IPS-NIHi7 (cell line): Measurements from ENCODE around the gene MTHFD1L.
A peak's percentile ranks its signal among the peaks of the same experiment; 100 is the strongest.
"Not testable (repeated sequence)": the region's sequence is repeated elsewhere in the genome, so short reads cannot be mapped to it uniquely, and the experiment has no call there.

Experiments used
- DNase-seq: peaks from one replicate; pipeline ENCODE4 v3.0.0; 2012; ENCODE audit warnings: mixed read lengths; ENCODE audit errors: extremely low spot score

MTHFD1L gene

DNA sequence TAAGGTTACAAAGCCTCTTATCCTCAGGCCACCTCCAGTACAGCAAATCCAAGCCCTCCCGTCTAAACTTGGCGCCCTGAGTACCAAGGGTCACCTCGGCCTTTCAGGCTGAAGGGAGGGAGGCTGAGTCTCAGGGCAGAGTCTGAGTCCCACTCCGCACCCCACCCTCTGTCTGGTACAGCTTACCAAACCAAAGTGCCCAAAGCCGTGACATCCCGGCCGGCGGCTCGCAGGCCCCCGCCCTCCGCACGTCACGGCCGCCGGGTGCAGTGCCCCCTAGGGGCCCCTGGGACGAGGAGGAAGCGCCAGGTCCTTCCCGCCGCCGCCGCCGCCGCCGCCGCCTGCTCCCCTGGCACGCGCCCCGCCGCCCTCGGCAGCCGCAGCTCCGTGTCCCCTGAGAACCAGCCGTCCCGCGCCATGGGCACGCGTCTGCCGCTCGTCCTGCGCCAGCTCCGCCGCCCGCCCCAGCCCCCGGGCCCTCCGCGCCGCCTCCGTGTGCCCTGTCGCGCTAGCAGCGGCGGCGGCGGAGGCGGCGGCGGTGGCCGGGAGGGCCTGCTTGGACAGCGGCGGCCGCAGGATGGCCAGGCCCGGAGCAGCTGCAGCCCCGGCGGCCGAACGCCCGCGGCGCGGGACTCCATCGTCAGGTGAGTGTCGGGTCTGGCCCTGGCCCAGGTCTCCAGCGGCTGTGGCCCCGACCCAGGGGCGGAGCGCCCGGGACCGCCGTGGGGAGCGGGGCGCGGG is at the start of gene MTHFD1L:
Gene MTHFD1L, plus strand, starts transcription at position 297 of the 741 bp plus-strand sequence. Its CDS starts 121 bp downstream, at position 418.
- DNase-seq, result peak; percentile 92

DNA sequence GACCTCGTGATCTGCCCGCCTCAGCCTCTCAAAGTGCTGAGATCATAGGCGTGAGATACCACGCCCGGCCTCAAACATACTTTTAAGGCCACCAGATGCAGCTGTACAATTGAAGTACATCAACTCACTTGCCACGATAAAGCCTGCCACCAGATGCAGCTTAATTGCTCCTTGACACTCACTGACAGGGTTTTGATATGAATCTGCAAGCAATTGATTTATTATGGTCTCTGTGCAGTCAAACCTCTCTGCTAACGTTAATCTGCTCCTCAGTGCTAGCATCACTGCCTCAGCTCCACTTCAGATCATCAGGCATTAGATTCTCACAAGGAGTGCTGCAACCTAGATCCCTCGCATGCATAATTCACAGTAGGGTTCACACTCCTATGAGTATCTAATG is 48.9 kb upstream of the MTHFD1L start:
- DNase-seq, result not testable (repeated sequence)

DNA sequence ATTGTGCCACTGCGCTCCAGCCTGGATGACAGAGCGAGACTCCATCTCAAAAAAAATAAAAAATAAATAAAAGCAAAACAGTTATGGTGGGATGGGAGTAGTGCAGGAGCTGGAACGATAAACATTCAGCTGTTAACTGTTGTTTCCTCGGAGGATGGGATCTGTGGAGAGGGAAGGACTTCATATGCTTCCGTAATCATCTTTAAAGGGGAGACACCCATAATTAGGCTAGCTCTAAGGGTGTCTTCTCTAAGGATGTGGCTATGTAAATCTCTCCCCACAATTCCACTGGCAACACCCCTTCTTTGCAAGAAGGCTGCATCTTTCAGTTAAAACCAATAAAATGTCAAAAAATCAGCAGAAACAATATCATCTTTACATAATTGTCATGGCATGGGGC is 42.6 kb upstream of the MTHFD1L start:
- no peak for DNase-seq

- no peak for DNase-seq
Observed at GRCh38 chr6:150826788-150827187, 38.7 kb upstream of the MTHFD1L start.

- DNase-seq, result not testable (repeated sequence)
Observed at GRCh38 chr6:150828107-150828506, 37.4 kb upstream of the MTHFD1L start.

DNA sequence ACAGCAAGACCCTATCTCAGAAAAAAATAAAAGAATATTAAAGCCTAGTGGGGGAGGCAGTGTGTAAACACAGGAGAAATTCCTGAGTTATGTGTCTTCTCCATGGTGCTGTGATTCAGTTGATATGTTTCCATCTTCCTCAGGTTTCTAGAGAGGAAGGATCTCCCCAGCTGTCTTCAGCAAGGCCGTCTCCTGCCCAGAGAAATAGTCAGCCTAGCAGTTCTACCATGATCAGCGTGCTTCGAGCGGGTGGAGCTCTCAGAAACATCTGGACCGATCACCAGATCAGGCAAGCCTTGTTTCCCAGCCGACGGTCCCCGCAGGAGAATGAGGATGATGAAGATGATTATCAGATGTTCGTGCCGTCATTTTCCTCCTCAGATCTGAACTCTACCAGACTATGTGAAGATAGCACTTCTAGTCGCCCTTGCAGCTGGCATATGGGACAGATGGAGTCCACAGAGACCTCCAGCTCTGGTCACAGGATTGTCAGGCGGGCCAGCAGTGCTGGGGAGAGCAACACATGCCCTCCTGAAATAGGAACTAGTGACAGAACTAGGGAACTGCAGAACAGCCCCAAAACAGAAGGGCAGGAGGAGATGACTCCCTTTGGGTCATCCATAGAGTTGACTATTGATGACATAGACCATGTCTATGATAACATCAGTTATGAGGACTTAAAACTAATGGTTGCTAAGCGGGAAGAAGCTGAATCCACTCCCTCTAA is 34.9 kb upstream of the MTHFD1L start:
- no peak for DNase-seq

GRCh38 chr6:150831577-150831976 is 33.9 kb upstream of the MTHFD1L start:
- DNase-seq, result no peak

- no peak for DNase-seq
Observed at GRCh38 chr6:150835620-150836019, 29.9 kb upstream of the MTHFD1L start.

DNA sequence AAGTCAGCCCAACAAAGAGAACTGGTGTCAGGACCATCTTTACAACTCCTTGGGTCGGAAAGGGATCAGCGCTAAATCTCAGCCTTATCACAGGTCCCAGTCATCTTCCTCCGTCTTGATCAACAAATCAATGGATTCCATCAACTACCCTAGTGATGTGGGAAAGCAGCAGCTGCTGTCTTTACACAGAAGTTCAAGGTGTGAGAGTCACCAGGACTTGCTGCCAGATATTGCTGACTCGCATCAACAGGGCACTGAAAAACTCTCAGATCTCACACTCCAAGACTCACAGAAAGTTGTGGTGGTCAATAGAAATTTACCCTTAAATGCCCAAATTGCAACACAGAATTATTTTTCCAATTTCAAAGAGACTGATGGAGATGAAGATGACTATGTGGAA is 25.3 kb upstream of the MTHFD1L start:
- no peak for DNase-seq

- no peak for DNase-seq
Observed at GRCh38 chr6:150841189-150841588, 24.3 kb upstream of the MTHFD1L start.

GRCh38 chr6:150841697-150842096 is 23.8 kb upstream of the MTHFD1L start:
- no peak for DNase-seq

DNA sequence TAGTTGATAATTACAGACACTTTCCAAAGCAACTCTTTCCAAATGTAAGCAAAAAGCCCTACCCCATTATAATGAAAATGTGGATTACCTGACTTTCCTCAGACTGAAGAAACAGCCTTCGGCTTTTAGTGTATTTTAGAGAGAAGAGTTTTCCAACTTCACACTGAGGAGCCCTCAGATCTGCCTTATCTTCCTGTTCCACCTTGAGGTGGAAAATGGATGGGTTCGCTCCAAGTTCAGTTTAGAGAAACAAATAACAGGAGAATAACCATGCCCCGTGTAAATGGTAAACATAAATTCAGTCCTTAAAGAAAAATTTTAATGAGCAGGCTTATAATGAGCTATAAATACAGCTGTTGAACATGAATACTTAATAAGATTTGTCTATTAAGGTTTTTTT is 21.1 kb upstream of the MTHFD1L start:
- no peak for DNase-seq

DNA sequence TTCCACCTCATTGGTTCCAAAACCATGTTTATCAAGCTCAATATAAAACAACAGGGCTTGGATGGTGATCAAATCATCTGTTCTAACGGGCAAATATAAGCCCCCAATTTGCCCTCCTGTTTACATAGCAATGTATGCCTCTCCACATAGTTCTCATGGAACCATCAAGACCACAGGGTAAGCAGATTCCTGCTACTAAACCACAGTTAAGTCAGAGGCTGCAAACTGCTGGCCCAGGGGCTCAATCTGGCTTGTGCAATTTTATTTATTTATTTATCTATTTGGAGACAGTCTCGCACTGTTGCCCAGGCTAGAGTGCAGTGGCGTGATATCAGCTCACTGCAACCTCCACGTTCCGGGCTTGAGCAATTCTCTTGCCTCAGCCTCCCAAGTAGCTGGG is 18.9 kb upstream of the MTHFD1L start:
- DNase-seq, result no peak

- DNase-seq, result no peak
Observed at GRCh38 chr6:150848400-150848799, 17.1 kb upstream of the MTHFD1L start.

DNA sequence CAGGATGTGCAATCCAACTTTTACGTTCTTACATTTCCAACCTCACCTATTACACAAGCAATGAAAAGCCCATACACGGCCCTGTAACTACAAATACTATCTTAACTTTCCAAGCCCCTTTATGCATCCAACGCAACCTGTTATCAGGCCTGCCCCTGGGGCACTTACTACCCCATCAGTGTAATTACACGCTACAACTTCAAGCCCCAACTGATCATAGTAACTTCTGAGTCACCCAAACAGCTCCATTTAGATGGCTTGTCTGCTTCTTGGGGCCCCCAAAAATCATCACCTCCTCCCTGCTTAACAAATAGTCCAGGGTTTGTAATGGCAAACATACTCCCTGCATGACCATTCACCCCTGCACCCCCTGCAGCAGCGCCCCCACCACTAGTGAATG is 11.1 kb upstream of the MTHFD1L start:
- not testable (repeated sequence) for DNase-seq

- DNase-seq, result not testable (repeated sequence)
Observed at GRCh38 chr6:150855171-150855570, 10.3 kb upstream of the MTHFD1L start.

DNA sequence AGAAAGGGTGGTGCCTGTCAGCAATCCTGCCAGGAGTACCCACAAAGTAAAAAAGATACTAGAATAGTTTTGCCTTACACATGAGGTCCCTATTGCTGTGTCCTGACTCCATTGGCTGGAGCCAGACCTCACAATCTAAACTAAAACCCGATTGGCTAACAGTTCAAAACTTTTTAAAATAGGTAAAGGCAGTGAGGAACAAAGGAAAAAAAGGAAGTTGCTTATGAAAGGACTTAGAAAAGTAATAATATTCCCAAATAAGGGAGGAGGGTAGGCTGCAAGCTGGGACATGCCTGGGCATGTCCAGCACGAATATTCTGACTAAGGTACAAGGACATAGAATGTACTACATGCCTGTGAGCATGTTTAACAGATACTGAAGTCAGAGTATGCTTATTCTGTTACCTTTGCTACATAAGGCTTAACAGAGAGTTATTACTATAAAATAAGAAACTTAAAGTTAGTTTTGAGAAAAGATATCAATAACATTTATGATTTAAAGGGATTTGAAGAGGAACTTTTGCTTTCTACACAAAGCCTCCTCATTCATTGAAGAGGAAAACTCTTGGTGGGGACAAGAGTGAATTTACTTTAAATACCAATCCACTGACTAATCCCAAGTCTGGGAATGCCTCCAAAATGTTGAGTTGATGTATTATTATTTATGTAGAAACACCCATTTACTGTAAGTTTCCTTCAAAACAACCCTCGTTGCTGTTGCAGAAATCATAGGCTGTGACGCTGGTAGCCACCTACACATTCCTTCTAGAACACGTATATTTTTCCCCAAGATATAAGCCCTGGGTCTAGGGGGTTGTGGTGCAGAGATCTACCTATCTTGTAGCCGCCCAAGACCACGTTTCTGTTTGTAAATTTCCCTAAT is 8.2 kb upstream of the MTHFD1L start:
- DNase-seq, result no peak

DNA sequence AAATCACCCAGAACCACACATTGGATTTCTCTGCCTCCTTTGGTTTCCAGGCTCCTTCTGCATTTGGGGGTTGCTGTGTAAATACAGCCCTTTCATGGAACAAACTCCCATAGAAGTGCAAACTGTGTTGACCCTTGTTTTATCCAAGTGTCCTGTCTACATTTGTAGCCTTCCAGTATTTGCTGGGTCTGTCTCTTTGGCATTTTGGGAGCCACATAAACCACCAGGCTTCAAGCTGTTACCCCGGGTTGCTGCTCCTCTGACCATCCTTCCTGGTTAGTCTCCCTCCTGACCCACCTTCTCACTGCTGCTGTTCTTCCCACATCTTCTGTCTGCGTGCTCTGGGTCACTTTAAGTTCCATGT is 7.6 kb upstream of the MTHFD1L start:
- no peak for DNase-seq

GRCh38 chr6:150861448-150862168 is 3.9 kb upstream of the MTHFD1L start:
- not testable (repeated sequence) for DNase-seq

DNA sequence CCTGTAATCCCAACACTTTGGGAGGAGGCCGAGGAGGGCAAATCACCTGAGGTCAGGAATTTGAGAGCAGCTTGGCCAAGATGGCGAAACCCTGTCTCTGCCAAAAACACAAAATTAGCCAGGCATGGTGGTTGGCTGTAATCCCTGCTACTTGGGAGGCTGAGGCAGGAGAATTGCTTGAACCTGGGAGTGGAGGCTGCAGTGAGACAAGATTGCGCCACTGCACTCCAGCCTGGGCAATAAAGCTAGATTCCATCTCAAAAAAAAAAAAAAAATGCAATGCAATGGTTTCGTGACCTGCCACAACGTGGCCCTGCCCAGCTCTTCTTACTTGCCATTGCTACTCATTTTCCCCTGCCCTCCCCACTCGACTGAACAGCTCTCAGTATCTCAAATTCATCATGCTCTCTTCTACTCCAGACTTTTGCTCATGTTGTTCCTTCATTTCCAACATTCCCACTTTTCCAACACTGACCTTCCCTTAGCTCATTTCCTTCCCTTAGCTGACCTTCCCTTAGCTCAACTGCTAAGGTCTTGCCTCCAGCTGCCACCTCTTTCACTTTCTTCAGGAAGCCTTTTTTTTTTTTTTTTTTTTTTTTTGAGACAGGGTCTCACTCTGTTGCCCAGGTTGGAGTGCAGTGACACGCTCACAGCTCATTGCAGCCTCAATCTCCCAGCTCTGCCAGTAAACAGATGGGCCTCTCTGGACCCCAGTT is 2.1 kb upstream of the MTHFD1L start:
- no peak for DNase-seq

GRCh38 chr6:150865043-150865405 is 478 bp upstream of the MTHFD1L start:
- DNase-seq, result no peak
